Body of pancreas (tissue), 4 donors: ENCODE results near the gene LETM1.

Experiments
- POLR2A ChIP-seq, 3 donors: fragments of 450-650 bp; IDR thresholded peaks; one replicate each; pipeline ENCODE4 v1.6.1; 2016; ENCODE audit warnings: antibody characterized with exemption in 3 of 3, mild to moderate bottlenecking in 2 of 3
- TF ChIP-seq, protein P1 (sequence below), 7 experiments: fragments of 450-650 bp in 4 of 7; fragments of 200-600 bp in 3 of 7; sonication (generic) in 3 of 7; IDR thresholded peaks; one replicate each; pipeline ENCODE4 v1.5.1; 2016 to 2019; ENCODE audit warnings: antibody characterized with exemption in 7 of 7

DNA sequence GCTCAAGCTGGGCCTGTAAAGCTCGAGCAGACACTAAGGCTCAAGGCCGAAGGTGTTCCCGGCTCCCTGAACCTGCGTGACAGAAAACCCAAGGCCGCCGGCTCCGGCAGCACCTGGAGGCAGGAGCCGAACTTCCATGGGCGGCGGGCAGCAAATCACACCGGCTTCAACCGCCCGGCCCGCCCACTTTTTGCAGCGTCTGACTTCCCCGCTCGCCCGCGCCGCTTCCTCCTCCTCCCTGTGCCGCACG, 14.3 kb upstream of the LETM1 start:
- TF ChIP-seq, protein P1, sequence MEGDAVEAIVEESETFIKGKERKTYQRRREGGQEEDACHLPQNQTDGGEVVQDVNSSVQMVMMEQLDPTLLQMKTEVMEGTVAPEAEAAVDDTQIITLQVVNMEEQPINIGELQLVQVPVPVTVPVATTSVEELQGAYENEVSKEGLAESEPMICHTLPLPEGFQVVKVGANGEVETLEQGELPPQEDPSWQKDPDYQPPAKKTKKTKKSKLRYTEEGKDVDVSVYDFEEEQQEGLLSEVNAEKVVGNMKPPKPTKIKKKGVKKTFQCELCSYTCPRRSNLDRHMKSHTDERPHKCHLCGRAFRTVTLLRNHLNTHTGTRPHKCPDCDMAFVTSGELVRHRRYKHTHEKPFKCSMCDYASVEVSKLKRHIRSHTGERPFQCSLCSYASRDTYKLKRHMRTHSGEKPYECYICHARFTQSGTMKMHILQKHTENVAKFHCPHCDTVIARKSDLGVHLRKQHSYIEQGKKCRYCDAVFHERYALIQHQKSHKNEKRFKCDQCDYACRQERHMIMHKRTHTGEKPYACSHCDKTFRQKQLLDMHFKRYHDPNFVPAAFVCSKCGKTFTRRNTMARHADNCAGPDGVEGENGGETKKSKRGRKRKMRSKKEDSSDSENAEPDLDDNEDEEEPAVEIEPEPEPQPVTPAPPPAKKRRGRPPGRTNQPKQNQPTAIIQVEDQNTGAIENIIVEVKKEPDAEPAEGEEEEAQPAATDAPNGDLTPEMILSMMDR (IDR thresholded peaks at IDR 0.05) = peak in 1 of 7 experiments; percentile 21
- peak in 1 of 3 donors; percentile 90 for TF ChIP-seq POLR2A (IDR thresholded peaks at IDR 0.05)
